Vagina (tissue), 2 donors: ENCODE results near the gene TRMT44. TPM values are rescaled to one million over a fixed set of nuclear protein-coding genes. Genes with fewer than 3 reads are reported as not detected.

ENCODE experiments used
- DNase-seq, 2 donors: peaks; one replicate each; pipeline ENCODE4 v3.0.0-alpha.2; 2017; ENCODE audit errors: extremely low spot score in 2 of 2
- H3K27ac ChIP-seq: fragments of 200-600 bp; sonication (generic); one replicate; pipeline ENCODE4 v1.5.1; 2019
- H3K27me3 ChIP-seq: fragments of 200-600 bp; sonication (generic); one replicate; pipeline ENCODE4 v1.5.1; 2019
- H3K36me3 ChIP-seq, 2 donors: fragments of 200-600 bp; sonication (generic); one replicate each; pipeline ENCODE4 v1.5.1; 2017 to 2019
- H3K4me1 ChIP-seq: fragments of 200-600 bp; sonication (generic); one replicate; pipeline ENCODE4 v1.5.1; 2019
- H3K4me3 ChIP-seq, 2 donors: fragments of 200-600 bp; sonication (generic); 1 replicate in 1 of 2; 2 replicates in 1 of 2; pipeline ENCODE4 v1.5.1; 2016 to 2019
- H3K9me3 ChIP-seq: fragments of 200-600 bp; sonication (generic); one replicate; pipeline ENCODE4 v1.5.1; 2019
- POLR2A ChIP-seq, 2 donors: fragments of 450-650 bp; IDR thresholded peaks; one replicate each; pipeline ENCODE4 v1.6.1; 2017; ENCODE audit warnings: antibody characterized with exemption in 2 of 2, mild to moderate bottlenecking in 2 of 2, moderate library complexity in 2 of 2
- POLR2AphosphoS5 ChIP-seq, 2 donors: sonication (generic); formaldehyde crosslinking; IDR thresholded peaks; one replicate each; pipeline ENCODE4 v1.9.0; 2017; ENCODE audit warnings: antibody characterized with exemption in 2 of 2, mild to moderate bottlenecking in 2 of 2, low read depth in 1 of 2; ENCODE audit not compliant: insufficient read depth in 1 of 2
- intact Hi-C: fragments of 100-400 bp; cut with DNase I; formaldehyde crosslinking; loops from one replicate; pipeline ENCODE4 v1.15.1; 2023
- total RNA-seq: library from RNA; depleted of rRNA; stranded (reverse); fragments of >200 nt; gene quantifications from one replicate; pipeline ENCODE4 v1.2.3, GENCODE V29; 2016
- TF ChIP-seq, protein P1 (sequence below), 3 experiments: fragments of 450-650 bp in 2 of 3; fragments of 200-600 bp in 1 of 3; sonication (generic) in 1 of 3; IDR thresholded peaks; one replicate each; pipeline ENCODE4 v1.5.1; 2017 to 2019; ENCODE audit warnings: antibody characterized with exemption in 3 of 3, mild to moderate bottlenecking in 2 of 3, moderate library complexity in 2 of 3

The TRMT44 gene
- total RNA-seq, 1 donor from 2014 or later = 19.2 TPM

DNA sequence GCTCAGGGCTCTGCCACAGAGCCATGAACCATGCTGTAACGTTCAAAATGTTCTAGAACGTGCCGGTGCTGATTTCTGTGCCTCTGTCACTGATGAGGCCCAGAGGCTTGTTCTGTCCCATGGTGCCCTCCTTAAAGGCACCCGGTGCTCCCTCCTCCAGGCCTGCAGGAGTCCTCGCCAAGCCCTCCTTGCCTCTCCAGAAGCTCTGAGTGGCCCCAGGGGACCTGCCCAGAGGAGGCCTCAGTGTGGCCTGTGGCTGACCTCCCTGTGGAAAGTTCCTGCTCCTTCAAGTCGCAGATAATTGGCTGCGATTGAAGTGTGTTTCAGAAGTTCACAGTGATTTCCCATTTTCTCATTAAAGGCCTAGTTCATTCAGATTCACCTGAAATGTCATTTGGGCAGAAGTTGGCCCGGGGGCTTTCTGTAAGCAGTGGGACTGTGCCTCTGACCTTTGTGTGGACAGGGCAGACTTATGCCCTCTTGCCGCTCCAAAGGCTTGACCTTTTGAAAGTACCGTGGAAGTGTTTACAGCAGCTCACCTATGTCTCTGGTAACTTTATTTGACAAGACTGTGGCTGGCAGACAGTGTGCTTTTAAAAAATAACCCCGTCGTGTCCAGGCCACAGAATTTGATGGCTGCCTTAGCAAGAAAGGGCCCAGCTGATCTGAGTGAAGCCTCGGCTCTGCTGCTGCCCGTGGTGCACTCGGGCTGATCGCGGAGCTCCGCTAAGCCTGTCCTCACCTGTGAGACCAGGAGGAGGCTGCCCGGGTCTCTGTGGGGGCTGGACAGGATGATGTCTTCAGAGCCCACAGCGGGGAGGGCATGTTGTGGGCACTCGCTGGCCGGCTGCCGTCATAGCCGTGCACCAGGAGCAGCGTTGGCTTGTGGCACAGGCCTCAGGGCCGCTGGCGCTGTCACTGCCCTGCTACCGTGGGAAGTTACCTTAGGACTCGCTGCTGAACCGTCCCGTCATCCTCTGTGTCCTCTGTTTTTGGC lies 25.3 kb downstream of the TRMT44 start:
- Histone ChIP-seq H3K9me3 (no peaks in the 10 kb centered on the region), H3K4me3 (no peak overlapping the region), H3K4me1 (no peaks in the 10 kb centered on the region), H3K36me3 (peaks cover 0 to 38% of the 10 kb centered on the region in 2 donors), H3K27ac (no peak overlapping the region), H3K27me3 (no peaks in the 10 kb centered on the region)
- intact Hi-C loops = no loop called here
- no peak for DNase-seq
- TF ChIP-seq POLR2A (IDR thresholded peaks at IDR 0.05) = no peak
- TF ChIP-seq, protein P1, sequence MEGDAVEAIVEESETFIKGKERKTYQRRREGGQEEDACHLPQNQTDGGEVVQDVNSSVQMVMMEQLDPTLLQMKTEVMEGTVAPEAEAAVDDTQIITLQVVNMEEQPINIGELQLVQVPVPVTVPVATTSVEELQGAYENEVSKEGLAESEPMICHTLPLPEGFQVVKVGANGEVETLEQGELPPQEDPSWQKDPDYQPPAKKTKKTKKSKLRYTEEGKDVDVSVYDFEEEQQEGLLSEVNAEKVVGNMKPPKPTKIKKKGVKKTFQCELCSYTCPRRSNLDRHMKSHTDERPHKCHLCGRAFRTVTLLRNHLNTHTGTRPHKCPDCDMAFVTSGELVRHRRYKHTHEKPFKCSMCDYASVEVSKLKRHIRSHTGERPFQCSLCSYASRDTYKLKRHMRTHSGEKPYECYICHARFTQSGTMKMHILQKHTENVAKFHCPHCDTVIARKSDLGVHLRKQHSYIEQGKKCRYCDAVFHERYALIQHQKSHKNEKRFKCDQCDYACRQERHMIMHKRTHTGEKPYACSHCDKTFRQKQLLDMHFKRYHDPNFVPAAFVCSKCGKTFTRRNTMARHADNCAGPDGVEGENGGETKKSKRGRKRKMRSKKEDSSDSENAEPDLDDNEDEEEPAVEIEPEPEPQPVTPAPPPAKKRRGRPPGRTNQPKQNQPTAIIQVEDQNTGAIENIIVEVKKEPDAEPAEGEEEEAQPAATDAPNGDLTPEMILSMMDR (IDR thresholded peaks at IDR 0.05) = no peak
- TF ChIP-seq POLR2AphosphoS5 (IDR thresholded peaks at IDR 0.05; ENCODE audit: insufficient read depth in 1 of 2, low read depth in 1 of 2) = no peak

DNA sequence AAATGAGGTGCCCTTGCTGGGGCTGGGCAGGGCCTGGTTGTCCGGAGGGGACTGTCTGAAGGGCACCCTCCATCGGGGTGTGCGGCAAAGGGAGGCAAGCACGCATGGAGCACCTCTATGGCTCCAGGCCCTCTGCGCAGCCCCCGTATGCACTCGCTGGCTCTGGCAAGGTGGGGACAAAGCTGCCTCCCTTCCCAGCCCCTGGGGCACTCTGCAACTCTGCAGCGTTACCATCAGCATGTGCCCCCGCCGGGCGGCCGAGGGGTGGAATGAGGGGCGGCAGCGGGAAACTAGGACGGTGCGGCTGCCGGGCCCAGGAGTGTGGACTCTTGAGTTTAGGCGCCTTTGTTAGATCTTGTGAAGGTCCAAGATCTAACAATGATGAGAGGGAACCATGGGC lies 26.4 kb downstream of the TRMT44 start:
- Histone ChIP-seq H3K9me3 (no peaks in the 10 kb centered on the region), H3K27ac (no peak overlapping the region), H3K4me1 (peaks cover 11% of the 10 kb centered on the region), H3K4me3 (no peak overlapping the region), H3K27me3 (no peaks in the 10 kb centered on the region), H3K36me3 (peaks cover 0 to 38% of the 10 kb centered on the region in 2 donors)
- TF ChIP-seq POLR2AphosphoS5 (IDR thresholded peaks at IDR 0.05; ENCODE audit: insufficient read depth in 1 of 2, low read depth in 1 of 2) = no peak
- TF ChIP-seq, protein P1 (IDR thresholded peaks at IDR 0.05) = no peak
- no peak for TF ChIP-seq POLR2A (IDR thresholded peaks at IDR 0.05)
- no peak for DNase-seq
- intact Hi-C loops = no loop called here

DNA sequence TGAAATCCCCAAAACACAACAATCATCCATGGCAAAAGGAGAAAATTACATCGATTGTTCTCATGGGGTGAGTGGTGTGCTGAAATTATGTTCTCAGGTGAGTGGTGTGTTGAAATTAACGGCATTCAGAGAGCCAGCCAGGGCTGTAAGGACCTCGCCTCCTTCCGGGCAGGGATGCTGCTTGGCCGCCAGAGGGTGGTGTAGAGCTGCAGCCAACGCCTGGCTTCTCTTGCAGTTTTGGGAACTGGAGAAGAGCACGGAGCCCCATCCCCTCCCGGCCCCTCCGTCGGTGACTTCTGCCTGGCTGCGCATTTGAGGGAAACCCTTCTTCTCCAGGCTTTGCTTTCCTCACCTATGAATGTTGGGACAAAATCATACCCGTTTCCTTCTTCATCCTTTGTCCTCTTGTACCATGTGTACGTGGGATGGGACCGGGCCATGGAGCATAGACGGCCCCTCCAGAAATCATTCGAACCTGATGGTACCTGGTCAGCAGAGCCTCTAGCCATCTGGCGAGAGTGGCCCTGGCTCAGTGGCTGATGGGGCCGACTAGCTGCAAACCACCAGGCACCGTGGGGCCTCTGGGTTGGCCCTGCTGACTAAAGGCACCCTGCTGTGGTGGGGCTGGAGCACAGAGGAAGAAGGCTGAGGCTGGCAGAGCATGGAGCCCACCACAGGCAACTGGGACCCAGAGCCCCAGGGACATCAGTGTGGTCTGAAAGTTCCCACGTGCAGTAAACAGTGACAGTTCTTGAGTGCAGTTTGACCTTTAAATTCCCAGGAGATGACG lies 28.4 kb downstream of the TRMT44 start:
- no peak for DNase-seq
- intact Hi-C loops = loop anchor here (2.0 kb wide), 1 partner anchor 126 kb away; no protein-coding TSS in a partner anchor
- Histone ChIP-seq H3K4me1 (peaks cover 28% of the 10 kb centered on the region), H3K27ac (no peak overlapping the region), H3K27me3 (no peaks in the 10 kb centered on the region), H3K36me3 (peaks cover 0 to 38% of the 10 kb centered on the region in 2 donors), H3K9me3 (no peaks in the 10 kb centered on the region), H3K4me3 (no peak overlapping the region)
- no peak for TF ChIP-seq POLR2AphosphoS5 (IDR thresholded peaks at IDR 0.05; ENCODE audit: insufficient read depth in 1 of 2, low read depth in 1 of 2)
- no peak for TF ChIP-seq POLR2A (IDR thresholded peaks at IDR 0.05)
- TF ChIP-seq, protein P1 (IDR thresholded peaks at IDR 0.05) = peak; percentile 50 to 93 (median 83)

DNA sequence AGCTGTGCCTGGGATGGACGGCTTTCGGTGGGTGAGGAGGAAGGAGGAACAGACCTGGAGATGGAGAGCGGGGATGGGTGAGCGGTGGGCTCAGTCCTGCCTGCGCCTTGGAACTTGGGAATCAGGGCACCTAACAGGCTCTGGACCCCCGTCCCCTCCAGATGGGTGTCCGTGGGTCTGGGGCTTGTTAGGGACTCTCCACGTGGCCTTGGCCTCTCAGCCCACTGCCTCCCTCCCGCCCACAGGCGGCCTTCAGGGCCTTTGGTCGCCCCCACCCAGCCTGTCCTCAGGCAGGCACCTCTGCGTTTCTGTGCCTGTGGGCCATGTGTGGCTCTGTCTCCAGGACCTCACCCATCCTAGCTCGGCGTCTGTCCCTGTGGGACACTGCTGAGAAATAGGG lies 29.0 kb downstream of the TRMT44 start:
- peaks cover 31% of the 10 kb centered on the region for H3K4me1 ChIP-seq
- intact Hi-C loops = loop anchor here (2.0 kb wide), 1 partner anchor 125 kb away; no protein-coding TSS in a partner anchor
- H3K4me3 ChIP-seq = no peak overlapping the region
- H3K27me3 ChIP-seq = no peaks in the 10 kb centered on the region
- no peak for DNase-seq
- no peak for TF ChIP-seq POLR2A (IDR thresholded peaks at IDR 0.05)
- TF ChIP-seq POLR2AphosphoS5 (IDR thresholded peaks at IDR 0.05; ENCODE audit: insufficient read depth in 1 of 2, low read depth in 1 of 2) = no peak
- TF ChIP-seq, protein P1 (IDR thresholded peaks at IDR 0.05) = no peak
- H3K9me3 ChIP-seq = no peaks in the 10 kb centered on the region
- peaks cover 0 to 33% of the 10 kb centered on the region in 2 donors for H3K36me3 ChIP-seq
- H3K27ac ChIP-seq = no peak overlapping the region
